Bronchial epithelial cell (primary cell): Measurements from ENCODE around the gene SEPHS1. TPM values are rescaled to one million over a fixed set of nuclear protein-coding genes. Genes with fewer than 3 reads are reported as not detected.
"Not testable (repeated sequence)": the region's sequence is repeated elsewhere in the genome, so short reads cannot be mapped to it uniquely, and the experiment has no call there.

Source experiments
- DNase-seq: peaks from one replicate; pipeline ENCODE4 v3.0.0-alpha.2; 2010; ENCODE audit warnings: low read depth
- FAIRE-seq: peaks from 2 replicates; lab custom pipeline; 2011; peaks lifted over from hg19 to GRCh38; lab: Jason Lieb, UNC
- H3K27me3 ChIP-seq: 2 replicates; pipeline ENCODE4 v1.5.1; 2011; ENCODE audit warnings: low read length; ENCODE audit not compliant: control insufficient read depth, insufficient read depth
- H3K36me3 ChIP-seq: 2 replicates; pipeline ENCODE4 v1.5.1; 2011; ENCODE audit warnings: low read length; ENCODE audit not compliant: control insufficient read depth, insufficient read depth
- H3K4me3 ChIP-seq: 2 replicates; pipeline ENCODE4 v1.5.1; 2011; ENCODE audit warnings: mild to moderate bottlenecking, low read depth, low read length, control low read depth
- total RNA-seq: library from RNA; depleted of rRNA; stranded (reverse); fragments of >200 nt; gene quantifications from 2 replicates; pipeline ENCODE4 v1.2.1, GENCODE V29; 2014
- TF ChIP-seq, protein P1 (sequence below): IDR thresholded peaks from 2 replicates; pipeline ENCODE4 v1.5.1; 2011; ENCODE audit warnings: mild to moderate bottlenecking, moderate library complexity, low read length, control low read depth, inconsistent platforms; ENCODE audit not compliant: insufficient read depth, severe bottlenecking

SEPHS1 gene
- total RNA-seq, 1 donor from 2014 or later = 22.9 TPM

DNA sequence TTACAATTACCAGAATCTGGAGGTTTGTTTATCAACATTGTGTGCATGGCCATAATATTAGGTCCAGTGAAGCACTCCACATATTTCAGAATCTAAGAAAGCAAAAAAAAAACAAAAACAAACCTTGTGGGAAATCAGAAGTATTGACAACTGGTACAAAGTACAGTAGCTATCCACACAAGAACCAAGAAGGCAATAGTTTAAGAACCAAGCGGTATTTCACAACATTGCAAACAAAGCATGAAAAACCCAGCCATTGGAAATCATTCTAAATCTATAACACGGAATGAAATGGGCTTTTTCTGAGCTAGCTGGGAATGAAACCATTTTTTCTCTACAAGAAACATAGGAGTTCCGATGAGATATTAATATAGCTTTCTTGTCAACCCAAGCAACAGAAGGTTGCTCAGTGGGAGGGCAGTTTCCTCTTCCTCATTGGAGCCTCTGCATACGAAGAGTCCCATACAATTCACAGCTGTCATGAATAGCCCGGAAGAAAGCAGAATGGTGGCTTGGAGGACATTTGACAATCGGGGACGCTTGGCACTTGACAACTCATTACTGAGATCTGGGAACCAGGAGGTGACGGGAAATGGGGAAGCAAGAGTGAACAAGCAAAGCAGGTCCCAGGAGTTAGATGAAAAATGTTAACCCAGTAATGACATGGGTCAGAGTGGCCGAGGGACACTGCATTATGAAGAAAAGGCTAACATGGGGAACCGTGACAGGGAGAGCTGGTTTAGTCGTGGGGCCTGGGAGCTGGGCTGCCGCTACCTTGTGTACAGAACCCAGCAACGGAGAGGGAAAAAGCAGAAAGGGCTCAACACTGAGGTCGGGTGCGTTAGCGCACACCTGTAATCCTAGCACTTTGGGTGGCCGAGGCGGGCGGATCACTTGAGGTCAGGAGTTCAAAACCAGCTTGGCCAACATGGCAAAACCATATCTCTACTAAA is 56.0 kb downstream of the SEPHS1 start:
- TF ChIP-seq, protein P1, sequence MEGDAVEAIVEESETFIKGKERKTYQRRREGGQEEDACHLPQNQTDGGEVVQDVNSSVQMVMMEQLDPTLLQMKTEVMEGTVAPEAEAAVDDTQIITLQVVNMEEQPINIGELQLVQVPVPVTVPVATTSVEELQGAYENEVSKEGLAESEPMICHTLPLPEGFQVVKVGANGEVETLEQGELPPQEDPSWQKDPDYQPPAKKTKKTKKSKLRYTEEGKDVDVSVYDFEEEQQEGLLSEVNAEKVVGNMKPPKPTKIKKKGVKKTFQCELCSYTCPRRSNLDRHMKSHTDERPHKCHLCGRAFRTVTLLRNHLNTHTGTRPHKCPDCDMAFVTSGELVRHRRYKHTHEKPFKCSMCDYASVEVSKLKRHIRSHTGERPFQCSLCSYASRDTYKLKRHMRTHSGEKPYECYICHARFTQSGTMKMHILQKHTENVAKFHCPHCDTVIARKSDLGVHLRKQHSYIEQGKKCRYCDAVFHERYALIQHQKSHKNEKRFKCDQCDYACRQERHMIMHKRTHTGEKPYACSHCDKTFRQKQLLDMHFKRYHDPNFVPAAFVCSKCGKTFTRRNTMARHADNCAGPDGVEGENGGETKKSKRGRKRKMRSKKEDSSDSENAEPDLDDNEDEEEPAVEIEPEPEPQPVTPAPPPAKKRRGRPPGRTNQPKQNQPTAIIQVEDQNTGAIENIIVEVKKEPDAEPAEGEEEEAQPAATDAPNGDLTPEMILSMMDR = no peak
- no peak for DNase-seq
- no peak overlapping the region for H3K4me3 ChIP-seq
- FAIRE-seq = no peak
- no peaks in the 10 kb centered on the region for H3K27me3 ChIP-seq
- H3K36me3 ChIP-seq = no peaks in the 10 kb centered on the region

DNA sequence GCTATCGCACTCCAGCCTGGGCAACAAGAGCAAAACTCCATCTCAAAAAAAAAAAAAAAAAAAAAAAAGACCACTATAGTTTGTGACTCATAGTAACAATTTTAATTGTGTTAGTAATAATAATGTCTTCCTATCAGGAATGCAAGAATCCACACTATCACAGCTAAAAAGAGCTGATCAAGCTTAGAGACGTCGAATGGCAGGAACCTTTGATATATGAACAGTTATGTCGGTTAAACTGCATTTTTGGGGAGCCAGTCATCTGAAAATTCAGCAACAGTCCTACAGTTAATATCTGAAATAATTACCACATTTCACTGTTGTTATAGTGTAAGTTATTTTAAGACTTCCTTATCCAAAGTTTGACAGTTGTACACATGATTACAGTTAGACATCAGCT is 57.0 kb downstream of the SEPHS1 start:
- no peaks in the 10 kb centered on the region for H3K36me3 ChIP-seq
- DNase-seq = no peak
- TF ChIP-seq, protein P1 = no peak
- no peak for FAIRE-seq
- no peaks in the 10 kb centered on the region for H3K27me3 ChIP-seq
- H3K4me3 ChIP-seq = no peak overlapping the region

DNA sequence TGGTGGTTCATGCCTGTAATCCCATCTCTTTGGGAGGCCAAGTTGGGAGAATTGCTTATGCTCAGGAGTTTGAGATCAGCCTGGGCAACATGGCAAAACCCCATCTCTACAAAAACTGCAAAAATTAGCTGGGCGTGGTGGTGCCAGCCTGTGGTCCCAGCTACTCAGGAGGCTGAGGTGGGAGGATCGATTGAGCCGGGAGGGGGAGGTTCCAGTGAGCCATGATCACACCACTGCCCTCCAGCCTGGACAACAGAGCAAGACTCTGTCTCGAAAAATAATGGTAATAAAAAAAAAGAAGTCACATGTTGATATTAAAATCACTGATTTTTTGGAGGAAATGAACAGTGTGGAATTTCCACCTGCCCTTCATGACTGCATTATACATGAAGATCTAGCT is 64.0 kb downstream of the SEPHS1 start:
- TF ChIP-seq, protein P1 = no peak
- DNase-seq (no peak), FAIRE-seq (no peak)
- H3K27me3 ChIP-seq = no peaks in the 10 kb centered on the region
- H3K36me3 ChIP-seq = no peaks in the 10 kb centered on the region
- H3K4me3 ChIP-seq = no peak overlapping the region

DNA sequence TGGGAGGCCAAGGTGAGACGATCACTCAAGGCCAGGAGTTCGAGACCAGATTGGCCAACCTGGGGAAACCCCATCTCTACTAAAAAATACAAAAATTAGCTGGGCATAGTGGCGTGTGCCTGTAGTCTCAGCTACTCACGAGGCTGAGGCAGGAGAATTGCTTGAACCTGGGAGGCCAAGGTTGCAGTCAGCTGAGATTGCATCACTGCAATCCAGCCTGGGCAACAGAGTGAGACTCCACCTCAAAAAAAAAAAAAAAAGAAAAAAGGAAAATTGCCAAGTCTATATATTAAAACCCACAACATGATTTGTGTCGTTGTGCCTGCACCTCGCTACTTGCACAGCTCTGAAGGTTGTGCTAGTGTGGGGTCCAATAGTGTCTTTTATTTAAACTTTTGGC is 65.7 kb downstream of the SEPHS1 start:
- not testable (repeated sequence) for FAIRE-seq, H3K4me3 ChIP-seq, DNase-seq, H3K36me3 ChIP-seq, H3K27me3 ChIP-seq

DNA sequence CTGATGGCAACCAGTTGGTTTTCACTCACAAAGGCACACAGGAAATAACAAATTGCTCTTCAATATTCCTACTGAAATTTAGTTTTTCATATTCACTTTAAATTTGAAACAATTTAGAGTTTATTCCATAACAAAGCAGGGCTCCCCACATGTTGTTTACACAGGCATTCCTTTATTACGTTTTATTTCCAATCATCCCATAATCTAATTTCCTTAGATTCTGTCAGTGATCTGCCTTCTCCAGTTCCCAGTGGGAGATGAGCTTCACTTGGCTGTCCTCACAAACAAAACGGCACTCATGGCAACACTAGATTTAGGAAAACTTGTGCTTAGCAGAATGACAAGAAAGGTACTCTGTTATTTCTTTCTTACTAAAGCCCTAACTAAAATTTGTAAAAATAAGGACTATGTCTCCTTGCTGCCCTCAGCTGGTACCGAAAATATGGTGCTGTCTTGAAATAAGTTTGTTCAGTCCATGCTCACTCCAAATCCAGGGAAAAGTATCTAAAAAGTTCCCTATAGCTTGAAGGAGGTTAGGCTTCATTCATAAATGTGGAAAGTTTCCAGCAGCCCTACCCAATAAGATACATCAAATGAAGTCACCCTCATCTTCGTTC is 71.2 kb downstream of the SEPHS1 start:
- Histone ChIP-seq H3K27me3 (no peaks in the 10 kb centered on the region), H3K4me3 (no peak overlapping the region), H3K36me3 (no peaks in the 10 kb centered on the region)
- TF ChIP-seq, protein P1 = no peak
- no peak for FAIRE-seq
- no peak for DNase-seq

DNA sequence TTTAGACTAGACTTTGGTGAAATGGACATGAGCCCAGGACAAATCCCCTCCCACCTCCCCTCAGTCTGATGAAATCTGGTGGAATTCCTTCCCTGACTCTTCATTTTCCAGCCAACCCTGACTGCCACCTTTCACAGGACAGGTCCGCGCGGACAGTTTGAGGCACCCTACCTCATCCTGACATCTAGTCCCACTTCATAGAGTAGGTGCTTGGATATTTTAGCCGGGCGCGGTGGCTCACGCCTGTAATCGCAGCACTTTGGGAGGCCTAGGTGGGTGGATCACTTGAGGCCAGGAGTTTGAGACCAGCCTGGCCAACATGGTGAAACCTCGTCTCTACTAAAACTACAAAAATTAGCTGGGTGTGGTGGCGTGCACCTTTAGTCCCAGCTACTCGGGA is 71.9 kb downstream of the SEPHS1 start:
- not testable (repeated sequence) for FAIRE-seq, H3K27me3 ChIP-seq, H3K4me3 ChIP-seq, DNase-seq, H3K36me3 ChIP-seq
